ENCODE data around the gene CKS2.

The CKS2 gene

GRCh38 chr9:89351584-89352300 is 40.7 kb downstream of the CKS2 start:
- no peak for DNase-seq

DNA sequence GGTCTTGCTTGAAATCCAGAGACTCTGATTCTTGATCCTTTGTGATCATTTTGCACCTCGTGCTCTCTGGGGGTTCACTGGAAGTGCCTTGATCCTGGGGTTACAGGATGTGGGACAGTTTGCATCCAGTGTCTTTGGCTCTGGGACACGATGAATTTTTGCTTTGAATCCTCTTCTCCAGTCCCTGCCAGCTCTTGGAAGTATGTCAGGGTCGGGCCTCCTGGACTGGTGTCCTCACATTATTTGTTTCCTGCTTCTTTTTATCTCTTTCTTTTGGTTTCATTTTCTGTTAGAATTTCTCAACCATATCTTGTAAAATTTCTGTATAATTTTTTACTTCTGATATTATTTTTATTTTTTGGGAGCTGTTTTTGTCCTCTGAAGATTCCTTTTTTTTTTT is 41.5 kb downstream of the CKS2 start:
- no peak for DNase-seq

DNA sequence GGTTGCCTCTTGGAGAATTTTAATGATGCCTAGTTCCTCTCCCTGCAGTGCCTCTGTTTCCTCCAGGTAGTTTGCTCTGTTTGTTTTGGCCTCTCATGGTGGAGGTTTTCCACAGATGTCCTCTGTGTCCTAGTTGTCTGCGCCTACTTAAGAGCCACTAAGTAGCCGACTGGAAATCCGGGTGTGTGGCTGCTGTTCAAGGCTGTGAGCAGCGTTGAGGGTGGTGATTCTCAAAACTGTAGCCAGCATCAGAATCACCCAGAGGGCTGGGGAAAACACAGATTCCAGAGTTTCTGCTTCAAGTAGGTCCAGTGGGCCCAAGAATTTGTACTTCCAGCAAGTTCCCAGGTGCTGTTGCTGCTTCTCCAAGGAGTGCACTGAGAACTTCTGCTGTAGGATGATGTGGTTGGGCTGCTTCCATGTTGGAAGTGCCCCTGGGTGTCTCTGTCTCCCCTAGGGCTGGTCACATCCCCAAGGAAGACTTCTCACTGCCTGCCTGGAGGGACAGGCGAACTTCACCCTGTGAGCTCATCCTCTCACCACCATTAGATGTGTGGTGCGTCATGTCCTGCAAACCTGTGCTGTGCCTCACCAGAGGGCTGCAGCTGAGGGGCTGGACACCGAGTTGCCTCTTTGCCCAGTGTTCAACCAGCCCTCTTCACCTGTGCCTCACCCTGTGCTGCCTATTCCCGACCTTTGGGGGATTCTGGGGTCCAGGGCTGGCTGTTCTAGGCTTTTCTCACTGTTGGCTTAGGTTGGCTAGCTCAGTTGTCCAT is 42.1 kb downstream of the CKS2 start:
- no peak for DNase-seq

GRCh38 chr9:89353989-89354388 is 43.0 kb downstream of the CKS2 start:
- no peak for DNase-seq

DNA sequence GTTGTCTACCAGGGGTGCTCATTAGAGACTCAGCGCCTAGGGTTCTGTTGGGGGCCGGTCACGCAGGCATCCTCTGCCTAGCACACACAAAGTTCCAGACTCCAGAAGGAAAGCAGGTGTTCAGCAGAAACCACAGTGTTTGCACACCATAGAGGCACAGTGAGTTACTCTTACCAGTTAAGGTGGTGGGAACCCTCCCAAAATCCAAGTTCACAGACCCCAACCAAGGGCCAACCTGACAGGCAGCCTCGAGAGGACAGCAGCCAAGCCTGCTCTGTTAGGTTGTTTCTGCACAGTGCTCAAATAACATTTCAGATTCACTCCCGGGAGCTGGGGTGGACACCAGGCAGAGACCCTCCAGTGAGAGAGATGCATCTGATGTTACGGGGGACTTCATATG is 43.5 kb downstream of the CKS2 start:
- no peak for DNase-seq

GRCh38 chr9:89356782-89357181 is 45.8 kb downstream of the CKS2 start:
- no peak for DNase-seq

- no peak for DNase-seq
Observed at GRCh38 chr9:89357331-89358197, 46.6 kb downstream of the CKS2 start.

- DNase-seq = no peak
Observed at GRCh38 chr9:89358376-89358916, 47.5 kb downstream of the CKS2 start.

GRCh38 chr9:89358985-89359384 is 48.0 kb downstream of the CKS2 start:
- DNase-seq = peak; percentile 59

DNA sequence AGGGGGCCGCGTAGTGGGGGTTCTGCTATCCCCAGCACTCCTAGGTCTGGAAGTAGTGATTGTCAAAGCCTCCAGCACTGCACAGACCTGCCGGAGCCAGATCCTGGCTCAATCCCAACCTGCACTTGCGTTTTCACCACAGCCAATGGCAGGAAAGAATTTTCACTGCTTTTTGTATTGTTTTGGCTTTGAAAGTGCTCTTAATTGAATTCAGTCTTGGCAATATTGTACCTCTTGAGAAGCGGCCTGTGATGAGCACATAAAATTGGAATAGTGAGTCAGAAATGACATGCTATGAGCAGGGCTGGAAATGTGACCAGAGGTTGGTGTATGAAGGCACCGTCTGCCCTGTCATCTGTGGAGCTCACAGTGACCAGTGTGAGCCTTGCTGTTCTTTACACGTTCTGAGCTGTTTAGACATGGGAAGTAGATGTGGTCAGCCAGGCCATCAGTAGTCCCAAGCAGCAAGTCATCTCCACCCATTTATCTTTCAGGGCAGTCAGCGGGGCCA is 48.8 kb downstream of the CKS2 start:
- DNase-seq = no peak

- DNase-seq = no peak
Observed at GRCh38 chr9:89360465-89360864, 49.5 kb downstream of the CKS2 start.

DNA sequence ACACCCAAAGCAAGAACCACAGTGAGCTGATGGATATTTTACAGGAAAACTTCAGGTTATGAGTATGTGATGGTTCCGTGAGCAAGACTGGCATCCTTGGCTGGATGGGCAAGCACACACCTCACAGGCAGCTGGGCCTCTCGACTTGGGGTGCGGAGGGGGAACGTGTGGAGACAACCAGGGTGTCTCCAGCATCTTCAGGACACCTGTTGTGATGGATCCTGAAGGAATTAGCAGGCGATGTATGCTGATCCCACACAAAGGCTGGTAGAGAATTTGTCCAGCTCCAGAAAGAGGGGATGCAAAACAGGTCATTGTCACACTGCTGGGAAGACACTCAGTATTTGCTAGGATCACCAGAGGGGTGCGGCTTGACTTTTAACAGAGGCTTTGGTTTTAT is 50.0 kb downstream of the CKS2 start:
- DNase-seq = no peak

DNA sequence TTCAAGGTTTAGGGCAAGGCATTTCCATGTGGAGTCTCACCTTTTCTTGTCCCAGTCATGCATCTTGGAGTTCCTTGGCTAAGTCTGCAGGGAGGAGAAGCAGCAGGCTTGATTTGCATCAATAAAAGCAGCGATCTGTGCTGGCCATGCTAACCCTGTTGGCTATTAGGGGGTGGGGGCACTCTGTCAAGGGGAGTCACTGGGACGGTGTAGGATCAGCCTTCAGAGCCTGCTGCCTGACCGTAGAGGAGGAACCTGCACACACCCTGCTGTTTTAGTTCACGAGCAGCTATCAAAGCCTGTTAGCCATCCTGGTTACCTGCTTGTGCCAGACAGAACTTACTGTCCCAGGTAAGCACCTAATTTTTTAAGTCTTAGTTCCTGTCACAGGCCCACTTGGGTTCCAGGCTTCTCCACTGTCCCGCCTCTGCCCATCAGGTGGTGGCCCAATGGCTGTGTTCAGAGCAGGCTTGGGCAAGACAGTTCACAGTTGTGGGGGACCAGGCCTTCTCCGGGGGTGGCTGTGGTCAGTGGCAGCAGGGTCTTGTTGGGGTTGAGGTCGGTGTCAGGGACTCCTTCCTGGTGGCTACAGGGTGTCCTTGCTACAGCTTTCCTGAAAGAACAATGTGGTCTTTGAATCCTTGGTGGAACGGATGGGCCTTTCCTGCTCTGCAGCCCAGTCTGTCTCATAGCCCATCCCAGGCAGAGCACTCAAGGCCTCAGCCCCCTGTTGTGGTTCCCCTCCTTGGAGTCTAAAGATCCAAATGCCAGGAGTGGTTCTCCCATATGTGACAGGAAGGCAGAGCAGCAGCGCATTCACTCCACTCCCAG is 51.0 kb downstream of the CKS2 start:
- DNase-seq = no peak

- DNase-seq = no peak
Observed at GRCh38 chr9:89362647-89363310, 51.8 kb downstream of the CKS2 start.

DNA sequence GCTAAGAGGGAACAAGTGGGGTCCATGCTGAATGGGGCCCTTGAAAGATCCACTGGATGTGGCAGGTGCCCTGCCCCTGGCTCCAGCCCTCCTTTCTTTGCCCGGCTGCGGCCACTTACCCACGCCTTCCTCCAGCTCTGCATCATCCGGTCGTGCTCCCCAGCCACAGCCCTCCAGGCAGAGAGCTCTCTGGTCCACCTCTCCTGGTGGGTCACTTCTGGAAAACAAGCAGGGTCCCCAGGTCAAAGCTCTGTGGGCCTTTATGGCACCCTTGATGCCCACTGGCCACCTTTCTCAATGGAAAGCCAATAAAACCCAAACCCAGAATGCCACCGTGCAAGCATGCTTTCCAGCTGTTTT is 52.3 kb downstream of the CKS2 start:
- no peak for DNase-seq

DNA sequence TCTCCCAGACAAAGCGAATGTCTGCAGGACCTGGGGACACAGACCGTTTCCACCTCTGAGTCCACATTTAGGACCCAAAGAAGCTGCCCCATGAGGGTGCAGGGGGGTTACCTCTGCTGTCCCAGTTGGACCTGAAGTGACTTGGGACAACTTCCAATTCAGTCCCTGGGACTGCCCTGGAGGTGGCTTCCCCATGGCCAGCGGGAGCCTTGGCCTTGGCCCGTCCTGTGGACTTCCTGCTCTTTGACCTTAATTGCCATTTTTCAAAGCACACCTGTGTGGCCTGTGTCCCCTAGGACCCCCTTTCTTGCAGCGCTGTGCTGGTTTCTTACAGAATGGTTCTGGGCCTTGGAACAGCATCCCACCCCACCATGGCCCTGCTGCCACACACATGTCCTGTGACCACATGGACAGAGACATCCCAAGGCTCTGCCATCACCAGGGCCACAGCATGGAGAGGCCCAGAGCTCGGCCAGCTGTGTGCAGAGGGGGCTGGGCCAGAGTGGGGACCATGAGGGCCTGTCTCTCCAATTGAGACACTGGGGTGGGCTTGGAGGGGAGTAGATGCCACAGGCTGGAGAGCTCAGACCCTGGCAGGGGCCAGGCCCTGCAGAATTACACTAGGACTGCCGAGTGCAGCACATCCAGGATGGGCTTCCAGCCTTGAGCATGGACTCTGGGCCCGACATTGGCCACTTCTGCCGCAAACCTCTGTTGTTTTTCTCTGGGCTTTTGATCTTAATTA is 53.1 kb downstream of the CKS2 start:
- no peak for DNase-seq

DNA sequence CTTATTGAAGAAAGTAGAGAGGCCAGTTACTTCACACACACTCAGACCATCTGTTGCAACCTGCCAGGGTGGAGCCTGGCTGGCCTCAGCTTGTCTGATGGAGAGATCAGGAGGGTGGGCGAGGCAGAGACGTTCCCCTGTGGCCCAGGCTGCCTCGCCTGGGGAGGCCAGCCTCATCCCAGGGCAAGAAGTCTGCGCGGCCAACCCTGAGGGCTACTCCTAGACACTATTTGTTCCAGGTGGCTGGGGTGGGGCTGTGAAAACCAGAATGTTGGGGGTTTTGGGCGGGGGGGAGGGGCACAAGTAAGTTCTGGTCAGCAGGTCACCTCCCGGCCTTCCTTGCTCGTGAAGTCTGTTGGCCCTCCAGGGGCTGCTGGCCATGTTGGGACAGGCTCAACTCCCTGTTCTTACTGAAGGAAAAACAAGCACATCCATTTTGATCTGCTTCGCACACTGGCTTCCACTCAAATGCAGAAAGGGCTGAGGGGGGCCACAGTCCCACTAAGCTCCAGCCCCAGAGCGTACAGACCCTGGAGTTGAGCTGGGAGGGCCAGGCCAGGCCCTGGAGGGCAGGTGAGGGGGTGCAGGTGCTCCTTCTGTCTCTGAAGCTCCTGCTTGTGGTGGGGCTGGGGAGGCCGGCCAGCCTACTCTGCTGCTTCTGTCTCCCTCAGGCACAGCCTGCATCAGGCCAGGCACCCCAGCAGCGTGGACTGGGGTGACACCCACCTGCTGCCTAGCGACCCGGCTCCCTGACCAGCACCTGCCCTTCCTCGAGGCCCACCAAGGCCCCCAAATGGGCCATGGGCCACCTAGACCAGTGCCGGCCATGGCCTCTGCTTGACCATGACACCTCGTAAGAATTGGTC is 53.9 kb downstream of the CKS2 start:
- no peak for DNase-seq

DNA sequence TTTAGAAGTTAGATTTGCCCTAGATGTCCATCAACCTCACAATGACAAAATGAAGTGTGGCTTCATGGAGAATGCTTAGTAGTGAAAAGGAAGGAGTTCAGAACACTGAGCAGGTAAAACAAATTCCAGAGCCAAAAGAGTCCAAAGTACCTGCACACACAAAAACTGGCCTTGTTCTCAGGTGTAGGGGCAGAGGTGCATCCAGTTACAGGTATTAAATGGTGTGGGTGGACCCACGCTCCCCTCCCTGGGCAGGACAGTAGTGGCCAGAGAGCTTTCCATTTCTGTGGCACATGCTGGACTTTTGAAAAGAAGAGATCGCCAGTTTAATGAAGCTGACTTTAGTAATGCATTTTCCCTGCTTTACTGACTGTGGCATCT is 54.5 kb downstream of the CKS2 start:
- no peak for DNase-seq

Data from midbrain (tissue), 1 donor.